Regular cardiac myocyte (primary cell): ENCODE data around the gene LILRA6. TPM values are rescaled to one million over a fixed set of nuclear protein-coding genes. Genes with fewer than 3 reads are reported as not detected.

ENCODE experiments used
- total RNA-seq: library from RNA; depleted of rRNA; stranded (reverse); fragments of >200 nt; gene quantifications from 2 replicates; pipeline ENCODE4 v1.2.3, GENCODE V29; 2014

The LILRA6 gene
- not detected in 2 replicates for total RNA-seq

GRCh38 chr19:54242646-54243045 is at the start of gene LILRA6:
LILRA6 (minus strand) TSS chr19:54242790.

GRCh38 chr19:54281007-54281728 is 38.6 kb upstream of the LILRA6 start, which contains the start of gene LILRB2:
LILRB2 (minus strand) TSS chr19:54281110; CDS start chr19:54280496, 614 bp downstream.

GRCh38 chr19:54257116-54257480 is 14.5 kb upstream of the LILRA6 start, which contains the start of gene LILRB5:
LILRB5 (minus strand) TSS chr19:54257273; CDS start chr19:54257193, 80 bp downstream.

GRCh38 chr19:54222474-54223276 is 19.9 kb downstream of the LILRA6 start, which contains the start of gene LILRB3:
LILRB3 (minus strand) TSS chr19:54223007; CDS start chr19:54222976, 31 bp downstream.

GRCh38 chr19:54191011-54191810 is 51.4 kb downstream of the LILRA6 start, which contains the start of gene TSEN34:
TSEN34 (plus strand) TSS chr19:54191308; CDS start chr19:54191365, 57 bp downstream.

GRCh38 chr19:54189145-54189734 is 53.4 kb downstream of the LILRA6 start, which contains the start of gene MBOAT7:
MBOAT7 (minus strand) TSS chr19:54189580; CDS start chr19:54188508, 1,072 bp downstream.

Other genes with a start within 250 kb of the LILRA6 start
- not detected in 2 replicates for gene VSTM1, start 178.9 kb downstream of the LILRA6 start, total RNA-seq
- gene TARM1, start 161.4 kb downstream of the LILRA6 start, total RNA-seq, result not detected in 2 replicates
- gene OSCAR, start 142.0 kb downstream of the LILRA6 start, total RNA-seq, result 1.1 and 1.2 TPM in 2 replicates
- gene NDUFA3, start 139.9 kb downstream of the LILRA6 start, total RNA-seq, result 11.3 and 15.3 TPM in 2 replicates
- 13.5 and 24.0 TPM in 2 replicates for gene TFPT, start 127.1 kb downstream of the LILRA6 start, total RNA-seq
- 44.5 and 79.0 TPM in 2 replicates for gene PRPF31, start 127.0 kb downstream of the LILRA6 start, total RNA-seq
- 4.5 and 8.4 TPM in 2 replicates for gene CNOT3, start 105.0 kb downstream of the LILRA6 start, total RNA-seq
- 5.1 and 9.0 TPM in 2 replicates for gene LENG1, start 83.1 kb downstream of the LILRA6 start, total RNA-seq
- gene TMC4, start 69.6 kb downstream of the LILRA6 start, total RNA-seq, result 0.38 and 1.4 TPM in 2 replicates
- 45.7 and 48.3 TPM in 2 replicates for gene MBOAT7, start 53.2 kb downstream of the LILRA6 start, total RNA-seq
- gene TSEN34, start 51.5 kb downstream of the LILRA6 start, total RNA-seq, result 76.5 and 88.8 TPM in 2 replicates
- 1,445 and 1,908 TPM in 2 replicates for gene RPS9, start 41.9 kb downstream of the LILRA6 start, total RNA-seq
- gene LILRB3, start 19.8 kb downstream of the LILRA6 start, total RNA-seq, result not detected in 2 replicates
- not detected in 2 replicates for gene LILRB5, start 14.5 kb upstream of the LILRA6 start, total RNA-seq
- not detected in 2 replicates for gene LILRB2, start 38.3 kb upstream of the LILRA6 start, total RNA-seq
- gene LILRA5, start 70.4 kb upstream of the LILRA6 start, total RNA-seq, result not detected in 2 replicates
- not detected in 2 replicates for gene LILRA4, start 96.4 kb upstream of the LILRA6 start, total RNA-seq
- gene LAIR1, start 122.1 kb upstream of the LILRA6 start, total RNA-seq, result 0.19 and 0.28 TPM in 2 replicates
- not detected in 2 replicates for gene TTYH1, start 172.7 kb upstream of the LILRA6 start, total RNA-seq
- gene LENG8, start 206.4 kb upstream of the LILRA6 start, total RNA-seq, result 29.1 and 39.2 TPM in 2 replicates
- 6.5 and 11.8 TPM in 2 replicates for gene LENG9, start 221.0 kb upstream of the LILRA6 start, total RNA-seq
- gene CDC42EP5, start 230.5 kb upstream of the LILRA6 start, total RNA-seq, result 5.2 and 15.8 TPM in 2 replicates